HAP-1 (cell line): ENCODE measurements around the gene ACVR1.

Experiments
- DNase-seq, 2 experiments: peaks; one replicate each; pipeline ENCODE4 v3.0.0-alpha.2; 2016 to 2020; ENCODE audit warnings: low spot score in 2 of 2
- H3K27me3 ChIP-seq: fragments of 250-450 bp; sonication (Bioruptor Pico); 2 replicates; pipeline ENCODE4 v1.5.1; 2020; ENCODE audit warnings: low read depth, mild to moderate bottlenecking, moderate library complexity
- H3K36me3 ChIP-seq: fragments of 250-450 bp; sonication (Bioruptor Pico); replicated peaks from 2 replicates; pipeline ENCODE4 v1.5.1; 2020; ENCODE audit warnings: mild to moderate bottlenecking
- H3K4me1 ChIP-seq: fragments of 250-450 bp; sonication (Bioruptor Pico); 2 replicates; pipeline ENCODE4 v1.5.1; 2020; ENCODE audit warnings: mild to moderate bottlenecking
- H3K4me3 ChIP-seq: fragments of 250-450 bp; sonication (Bioruptor Pico); 2 replicates; pipeline ENCODE4 v1.5.1; 2020; ENCODE audit warnings: mild to moderate bottlenecking, moderate library complexity
- H3K9me3 ChIP-seq: fragments of 250-450 bp; sonication (Bioruptor Pico); 2 replicates; pipeline ENCODE4 v1.5.1; 2020; ENCODE audit warnings: mild to moderate bottlenecking, moderate library complexity
- in situ Hi-C: fragments of 300-500 bp; cut with MboI; formaldehyde crosslinking; loops from 3 replicates; pipeline ENCODE4 v1.14.3; 2020; ENCODE audit warnings: low sequenced_read_pairs, inconsistent platforms, mixed read lengths

Gene ACVR1

DNA sequence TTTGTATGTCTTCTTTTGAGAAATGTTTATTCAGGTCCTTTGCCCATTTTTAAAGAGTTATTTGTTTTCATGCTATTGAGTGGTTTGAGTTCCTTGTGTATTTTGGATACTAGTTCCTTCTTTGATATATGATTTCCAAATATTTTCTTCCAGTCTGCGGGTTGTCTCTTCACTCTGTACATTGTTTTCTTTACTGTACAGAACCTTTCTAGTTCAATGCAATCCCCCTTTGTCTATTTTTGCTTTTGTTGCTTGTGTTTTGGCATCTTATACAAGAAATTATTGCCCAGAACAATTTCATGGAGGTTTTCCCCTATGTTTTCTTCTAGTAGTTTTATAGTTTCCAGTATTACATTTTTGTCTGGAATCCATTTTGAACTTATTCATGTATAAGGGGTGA is 185.0 kb downstream of the ACVR1 start:
- in situ Hi-C loops: no loop called here
- Histone ChIP-seq H3K4me1 (0 out of 2 replicates have a peak, but pooled peaks cover 2% of the 10 kb centered on the region), H3K36me3 (no peaks in the 10 kb centered on the region), H3K27me3 (no peaks in the 10 kb centered on the region), H3K4me3 (no peak overlapping the region), H3K9me3 (no peaks in the 10 kb centered on the region)
- no peak for DNase-seq
